Fibroblast of lung (primary cell): ENCODE measurements around the gene LPP. TPM values are rescaled to one million over a fixed set of nuclear protein-coding genes. Genes with fewer than 3 reads are reported as not detected.

Experiments used
- DNase-seq, 2 donors: peaks; one replicate each; pipeline versions ENCODE4 v3.0.0 to v3.0.0-alpha.2; 2010; ENCODE audit warnings: low read depth in 2 of 2
- H2AFZ ChIP-seq: 2 replicates; pipeline ENCODE4 v1.5.1; 2012; ENCODE audit warnings: low read length, control low read depth, inconsistent platforms
- H3K27ac ChIP-seq: 2 replicates; pipeline ENCODE4 v1.5.1; 2011; ENCODE audit warnings: low read length, control low read depth; ENCODE audit not compliant: insufficient read depth
- H3K27me3 ChIP-seq: 2 replicates; pipeline ENCODE4 v1.5.1; 2011; ENCODE audit warnings: mild to moderate bottlenecking, low read length; ENCODE audit not compliant: control insufficient read depth, insufficient read depth
- H3K36me3 ChIP-seq: 2 replicates; pipeline ENCODE4 v1.5.1; 2011; ENCODE audit warnings: low read length; ENCODE audit not compliant: control insufficient read depth, insufficient read depth
- H3K4me1 ChIP-seq: 2 replicates; pipeline ENCODE4 v1.5.1; 2011; ENCODE audit warnings: low read length; ENCODE audit not compliant: control insufficient read depth, insufficient read depth; ENCODE audit errors: extremely low read depth
- H3K4me2 ChIP-seq: 2 replicates; pipeline ENCODE4 v1.5.1; 2011; ENCODE audit warnings: low read length, control low read depth; ENCODE audit not compliant: insufficient read depth; ENCODE audit errors: extremely low read depth
- H3K4me3 ChIP-seq, 4 experiments: fragments of 200-600 bp in 1 of 4; sonication (generic) in 1 of 4; replicated peaks in 1 of 4; 2 replicates each; pipeline ENCODE4 v1.5.1; 2011 to 2016; ENCODE audit warnings: low read length in 4 of 4, low read depth in 3 of 4, mild to moderate bottlenecking in 3 of 4, control low read depth in 2 of 4, inconsistent platforms in 1 of 4, mixed read lengths in 1 of 4; ENCODE audit not compliant: insufficient read depth in 1 of 4; ENCODE audit errors: control extremely low read depth in 1 of 4
- H3K79me2 ChIP-seq: 2 replicates; pipeline ENCODE4 v1.5.1; 2012; ENCODE audit warnings: mild to moderate bottlenecking, low read length, inconsistent platforms; ENCODE audit not compliant: control insufficient read depth, insufficient read depth
- H3K9ac ChIP-seq: 2 replicates; pipeline ENCODE4 v1.5.1; 2011; ENCODE audit warnings: mild to moderate bottlenecking, low read length, control low read depth; ENCODE audit not compliant: insufficient read depth
- H3K9me3 ChIP-seq: 2 replicates; pipeline ENCODE4 v1.5.1; 2012; ENCODE audit warnings: low read depth, low read length; ENCODE audit not compliant: control insufficient read depth, insufficient read depth
- H4K20me1 ChIP-seq: 2 replicates; pipeline ENCODE4 v1.5.1; 2011; ENCODE audit warnings: low read length; ENCODE audit not compliant: control insufficient read depth, insufficient read depth; ENCODE audit errors: extremely low read depth
- EZH2 ChIP-seq: IDR thresholded peaks from 2 replicates; pipeline ENCODE4 v1.5.1; 2012; ENCODE audit warnings: low read length, control low read depth, mild to moderate bottlenecking; ENCODE audit errors: missing control alignments
- polyA plus RNA-seq, 2 donors: library from polyadenylated mRNA; depleted of rRNA in 1 of 2; stranded (reverse) in 1 of 2; unstranded in 1 of 2; fragments of >200 nt; gene quantifications; 2 replicates each; pipeline ENCODE4 v1.2.1, GENCODE V29; 2011 to 2012; ENCODE audit warnings: missing spikeins in 1 of 2
- total RNA-seq: library from RNA; depleted of rRNA; stranded (reverse); fragments of >200 nt; gene quantifications from 2 replicates; pipeline ENCODE4 v1.2.1, GENCODE V29; 2014
- TF ChIP-seq, protein P1 (sequence below), 2 donors: IDR thresholded peaks in 1 of 2; conservative IDR thresholded peaks in 1 of 2; 1 replicate in 1 of 2; 2 replicates in 1 of 2; pipeline ENCODE4 v1.5.1; 2011 to 2012; ENCODE audit warnings: low read length in 2 of 2, control low read depth in 1 of 2, inconsistent platforms in 1 of 2, low read depth in 1 of 2, mild to moderate bottlenecking in 1 of 2

LPP gene
- total and polyA plus RNA-seq, 2 donors (not counting 1 experiment from before 2014, with no cell fraction given) = 69.0 to 124 TPM

- peaks cover 5% of the 10 kb centered on the region for H3K4me1 ChIP-seq
- no peak overlapping the region for H3K27ac ChIP-seq
- H4K20me1 ChIP-seq = no peaks in the 10 kb centered on the region
- TF ChIP-seq, protein P1, sequence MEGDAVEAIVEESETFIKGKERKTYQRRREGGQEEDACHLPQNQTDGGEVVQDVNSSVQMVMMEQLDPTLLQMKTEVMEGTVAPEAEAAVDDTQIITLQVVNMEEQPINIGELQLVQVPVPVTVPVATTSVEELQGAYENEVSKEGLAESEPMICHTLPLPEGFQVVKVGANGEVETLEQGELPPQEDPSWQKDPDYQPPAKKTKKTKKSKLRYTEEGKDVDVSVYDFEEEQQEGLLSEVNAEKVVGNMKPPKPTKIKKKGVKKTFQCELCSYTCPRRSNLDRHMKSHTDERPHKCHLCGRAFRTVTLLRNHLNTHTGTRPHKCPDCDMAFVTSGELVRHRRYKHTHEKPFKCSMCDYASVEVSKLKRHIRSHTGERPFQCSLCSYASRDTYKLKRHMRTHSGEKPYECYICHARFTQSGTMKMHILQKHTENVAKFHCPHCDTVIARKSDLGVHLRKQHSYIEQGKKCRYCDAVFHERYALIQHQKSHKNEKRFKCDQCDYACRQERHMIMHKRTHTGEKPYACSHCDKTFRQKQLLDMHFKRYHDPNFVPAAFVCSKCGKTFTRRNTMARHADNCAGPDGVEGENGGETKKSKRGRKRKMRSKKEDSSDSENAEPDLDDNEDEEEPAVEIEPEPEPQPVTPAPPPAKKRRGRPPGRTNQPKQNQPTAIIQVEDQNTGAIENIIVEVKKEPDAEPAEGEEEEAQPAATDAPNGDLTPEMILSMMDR (conservative IDR thresholded peaks at IDR 0.05 in 1 of 2, IDR thresholded peaks at IDR 0.05 in 1 of 2; ENCODE audit: low read depth in 1 of 2, low read length in 2 of 2) = no peak
- no peak for TF ChIP-seq EZH2
- no peaks in the 10 kb centered on the region for H3K79me2 ChIP-seq
- no peak overlapping the region for H2AFZ ChIP-seq
- no peaks in the 10 kb centered on the region for H3K36me3 ChIP-seq
- H3K9me3 ChIP-seq = no peaks in the 10 kb centered on the region
- H3K27me3 ChIP-seq = no peaks in the 10 kb centered on the region
- DNase-seq = peak in 1 of 2 donors; percentile 62
- H3K4me2 ChIP-seq = peak overlapping the region; percentile 45
- no peak overlapping the region for H3K9ac ChIP-seq
- H3K4me3 ChIP-seq = no peak overlapping the region
Measured at GRCh38 chr3:188706599-188706998, 552.6 kb downstream of the LPP start.

GRCh38 chr3:188707381-188708288 is 553.7 kb downstream of the LPP start:
- H3K27ac ChIP-seq = no peak overlapping the region
- no peak overlapping the region for H3K4me2 ChIP-seq
- H2AFZ ChIP-seq = no peak overlapping the region
- TF ChIP-seq, protein P1 (conservative IDR thresholded peaks at IDR 0.05 in 1 of 2, IDR thresholded peaks at IDR 0.05 in 1 of 2; ENCODE audit: low read depth in 1 of 2, low read length in 2 of 2) = no peak
- TF ChIP-seq EZH2 = no peak
- H3K27me3 ChIP-seq = no peaks in the 10 kb centered on the region
- no peaks in the 10 kb centered on the region for H3K79me2 ChIP-seq
- no peaks in the 10 kb centered on the region for H3K36me3 ChIP-seq
- H4K20me1 ChIP-seq = no peaks in the 10 kb centered on the region
- no peaks in the 10 kb centered on the region for H3K9me3 ChIP-seq
- peak in 1 of 2 donors; percentile 41 for DNase-seq
- peaks cover 12% of the 10 kb centered on the region for H3K4me1 ChIP-seq
- no peak overlapping the region for H3K9ac ChIP-seq
- no peak overlapping the region for H3K4me3 ChIP-seq

- Histone ChIP-seq H3K4me1 (peaks cover 12% of the 10 kb centered on the region), H3K27ac (peak overlapping the region; percentile 51), H2AFZ (no peak overlapping the region), H3K27me3 (no peaks in the 10 kb centered on the region), H3K79me2 (no peaks in the 10 kb centered on the region), H3K9me3 (no peaks in the 10 kb centered on the region), H3K4me2 (peak overlapping the region; percentile 41), H3K36me3 (no peaks in the 10 kb centered on the region), H4K20me1 (no peaks in the 10 kb centered on the region), H3K4me3 (no peak overlapping the region), H3K9ac (no peak overlapping the region)
- TF ChIP-seq, protein P1 (conservative IDR thresholded peaks at IDR 0.05 in 1 of 2, IDR thresholded peaks at IDR 0.05 in 1 of 2; ENCODE audit: low read depth in 1 of 2, low read length in 2 of 2) = no peak
- TF ChIP-seq EZH2 = no peak
- DNase-seq = peak in 1 of 2 donors; percentile 17
Measured at GRCh38 chr3:188711881-188712247, 557.9 kb downstream of the LPP start.
